Measurements from ENCODE around the gene ZER1. TPM values are rescaled to one million over a fixed set of nuclear protein-coding genes. Genes with fewer than 3 reads are reported as not detected.

ZER1 gene
- total and polyA plus RNA-seq, 2 of the 4 experiments (the other 2 are of a cell fraction): 7.7 to 34.9 TPM

- Histone ChIP-seq H4K20me1 (ENCODE audit: insufficient read depth, low read length) (no peaks in the 10 kb centered on the region), H2AFZ (replicated peaks; ENCODE audit: low read length, poor library complexity) (no peak overlapping the region), H4K5ac (ENCODE audit: low read depth, low read length) (no peak overlapping the region), H3K27me3 (ENCODE audit: control insufficient read depth, insufficient read depth, low read length) (no peaks in the 10 kb centered on the region), H2BK20ac (ENCODE audit: low read depth, low read length) (no peak overlapping the region), H3K36me3 (ENCODE audit: control insufficient read depth, insufficient read depth, low read length) (no peaks in the 10 kb centered on the region), H3K4me1 (ENCODE audit: control insufficient read depth, insufficient read depth, low read length) (no peaks in the 10 kb centered on the region), H4K8ac (ENCODE audit: low read depth in 2 of 2, low read length in 2 of 2) (no peak overlapping the region), H3K9me3 (ENCODE audit: control insufficient read depth, insufficient read depth, low read length) (no peaks in the 10 kb centered on the region), H3K18ac (ENCODE audit: low read depth, low read length) (no peak overlapping the region), H3K9me1 (ENCODE audit: insufficient read depth, low read length) (no peaks in the 10 kb centered on the region), H3K4ac (ENCODE audit: low read depth, low read length) (no peak overlapping the region), H3K4me3 (ENCODE audit: insufficient read depth, low read depth, low read length) (no peak overlapping the region), H3K14ac (replicated peaks; ENCODE audit: low read depth, low read length) (no peak overlapping the region), H3K4me2 (ENCODE audit: low read depth, low read length) (no peak overlapping the region), H3K79me1 (ENCODE audit: low read depth in 1 of 2, low read length in 2 of 2) (no peaks in the 10 kb centered on the region), H3K9ac (ENCODE audit: low read depth, low read length) (no peak overlapping the region), H2BK15ac (ENCODE audit: low read depth, low read length) (no peak overlapping the region), H3K23ac (ENCODE audit: low read depth, low read length) (no peak overlapping the region), H3K56ac (ENCODE audit: extremely low read depth, insufficient read depth, low read length) (no peak overlapping the region), H2AK9ac (replicated peaks; ENCODE audit: low read depth, low read length, poor library complexity) (no peak overlapping the region), H2BK5ac (ENCODE audit: low read depth, low read length, poor library complexity, severe bottlenecking) (no peak overlapping the region), H2BK120ac (ENCODE audit: low read depth, low read length) (no peak overlapping the region), H3K27ac (ENCODE audit: insufficient read depth, low read length) (no peak overlapping the region), H2AK5ac (ENCODE audit: low read depth, low read length) (no peak overlapping the region), H4K91ac (ENCODE audit: insufficient read depth, low read depth, low read length) (no peak overlapping the region)
- 85% methylated on average over 4 of the region's 6 CpGs; no CpG with 5 or more reads in 1 of the 2 experiments for WGBS, 2 experiments (ENCODE audit: extremely low coverage in 2 of 2, insufficient read length in 1 of 2)
- in situ Hi-C loops (cut with MboI; ENCODE audit: low sequenced_read_pairs): no loop called here
- DNase-seq (no peak), ATAC-seq (ENCODE audit: low read depth) (no peak)
- ChIA-PET CTCF (no interaction called here), POLR2A (ENCODE audit: unreplicated experiment) (no interaction called here)
- TF ChIP-seq MAFK (IDR thresholded peaks at IDR 0.05; ENCODE audit: low read depth, low read length) (no peak), BHLHE40 (IDR thresholded peaks at IDR 0.05; ENCODE audit: low read depth, low read length) (no peak), USF2 (IDR thresholded peaks at IDR 0.05; ENCODE audit: low read depth, low read length) (no peak), CHD1 (IDR thresholded peaks at IDR 0.05; ENCODE audit: low read depth, low read length) (no peak), NFE2L2 (IDR thresholded peaks at IDR 0.05; ENCODE audit: low read depth, low read length) (no peak), MAZ (IDR thresholded peaks at IDR 0.05; ENCODE audit: borderline replicate concordance, low read depth, low read length) (no peak)
- no TSS peak for BruUV-seq (replicated peaks)
- intact Hi-C loops (cut with micrococcal nuclease): no loop called here
- dilution Hi-C loops (cut with HindIII; ENCODE audit: low sequenced_read_pairs, unreplicated experiment): no loop called here
Observed at GRCh38 chr9:128715436-128715750, 56.3 kb downstream of the ZER1 start.
